ENCODE data around the gene CREB1. TPM values are rescaled to one million over a fixed set of nuclear protein-coding genes. Genes with fewer than 3 reads are reported as not detected.
A peak's percentile ranks its signal among the peaks of the same experiment; 100 is the strongest.

Gene CREB1
- total and polyA plus RNA-seq, 12 donors = 4.6 to 62.2 (median 45.7) TPM

GRCh38 chr2:207619764-207620203 is 90.0 kb downstream of the CREB1 start:
- WGBS, 2 donors = 49 to 63% methylated on average over 4 of the region's 4 CpGs
- intact Hi-C loops (cut with DNase I) = loop anchor here in 6 of 10 donors (5.0 to 10.0 kb wide), 6 partner anchors 42 to 645 kb away; partner anchors contain the start of genes CCNYL1 (in 2 of the 6) and PIKFYVE (in 1 of the 6)
- TF ChIP-seq CTCF (IDR thresholded peaks at IDR 0.05) = no peak

GRCh38 chr2:207621501-207622039 is 91.8 kb downstream of the CREB1 start:
- DNase-seq (no peak), ATAC-seq (no peak)
- Histone ChIP-seq H3K36me3 (peaks cover 0 to 60% (median 17%) of the 10 kb centered on the region in 9 donors), H3K27me3 (no peaks in the 10 kb centered on the region), H3K27ac (no peak overlapping the region), H3K9me3 (no peaks in the 10 kb centered on the region), H3K4me3 (no peak overlapping the region), H3K4me1 (peaks cover 0 to 57% (median 21%) of the 10 kb centered on the region in 9 donors)
- WGBS, 2 donors = 67 to 76% methylated on average over 10 of the region's 10 CpGs
- intact Hi-C loops (cut with DNase I) = loop anchor here in 6 of 10 donors (2.0 to 10.0 kb wide), 7 partner anchors 44 to 643 kb away; partner anchors contain the start of genes CCNYL1 (in 2 of the 6) and PIKFYVE (in 1 of the 6)
- TF ChIP-seq CTCF (IDR thresholded peaks at IDR 0.05) = no peak

More at GRCh38 chr2:207619764-207620203, 90.0 kb downstream of the CREB1 start:
- Histone ChIP-seq H3K4me3 (no peak overlapping the region), H3K9me3 (no peaks in the 10 kb centered on the region), H3K4me1 (peaks cover 0 to 49% (median 14%) of the 10 kb centered on the region in 9 donors), H3K27ac (peak overlapping the region in 1 of 10 donors; percentile 74), H3K27me3 (no peaks in the 10 kb centered on the region), H3K36me3 (peaks cover 0 to 78% (median 17%) of the 10 kb centered on the region in 9 donors)
- no peak for ATAC-seq
- no peak for DNase-seq

GRCh38 chr2:207624185-207625013 is 94.6 kb downstream of the CREB1 start:
- H3K36me3 ChIP-seq = peaks cover 0 to 31% (median 11%) of the 10 kb centered on the region in 9 donors
- TF ChIP-seq CTCF (IDR thresholded peaks at IDR 0.05) = no peak
- peaks cover 0 to 51% (median 25%) of the 10 kb centered on the region in 9 donors for H3K4me1 ChIP-seq
- peak overlapping the region; percentile 61 to 99 (median 94) for H3K27ac ChIP-seq
- DNase-seq = peak; percentile 67 to 76
- no peaks in the 10 kb centered on the region for H3K27me3 ChIP-seq
- ATAC-seq = peak; percentile 62 to 80 (median 70)
- 0% methylated on average over 47 of the region's 47 CpGs for WGBS, 2 donors
- peak overlapping the region; percentile 52 to 99 (median 90) for H3K4me3 ChIP-seq
- intact Hi-C loops (cut with DNase I) = loop anchor here in 9 of 10 donors (1.0 to 10.0 kb wide), 13 partner anchors 47 to 640 kb away; partner anchors contain the start of genes CCNYL1 (in 6 of the 9), CREB1 (in 1 of the 9) and PIKFYVE (in 1 of the 9)
- H3K9me3 ChIP-seq = no peaks in the 10 kb centered on the region
